ENCODE measurements around the gene TMEM229B.
A peak's percentile ranks its signal among the peaks of the same experiment; 100 is the strongest.

Gene TMEM229B

DNA sequence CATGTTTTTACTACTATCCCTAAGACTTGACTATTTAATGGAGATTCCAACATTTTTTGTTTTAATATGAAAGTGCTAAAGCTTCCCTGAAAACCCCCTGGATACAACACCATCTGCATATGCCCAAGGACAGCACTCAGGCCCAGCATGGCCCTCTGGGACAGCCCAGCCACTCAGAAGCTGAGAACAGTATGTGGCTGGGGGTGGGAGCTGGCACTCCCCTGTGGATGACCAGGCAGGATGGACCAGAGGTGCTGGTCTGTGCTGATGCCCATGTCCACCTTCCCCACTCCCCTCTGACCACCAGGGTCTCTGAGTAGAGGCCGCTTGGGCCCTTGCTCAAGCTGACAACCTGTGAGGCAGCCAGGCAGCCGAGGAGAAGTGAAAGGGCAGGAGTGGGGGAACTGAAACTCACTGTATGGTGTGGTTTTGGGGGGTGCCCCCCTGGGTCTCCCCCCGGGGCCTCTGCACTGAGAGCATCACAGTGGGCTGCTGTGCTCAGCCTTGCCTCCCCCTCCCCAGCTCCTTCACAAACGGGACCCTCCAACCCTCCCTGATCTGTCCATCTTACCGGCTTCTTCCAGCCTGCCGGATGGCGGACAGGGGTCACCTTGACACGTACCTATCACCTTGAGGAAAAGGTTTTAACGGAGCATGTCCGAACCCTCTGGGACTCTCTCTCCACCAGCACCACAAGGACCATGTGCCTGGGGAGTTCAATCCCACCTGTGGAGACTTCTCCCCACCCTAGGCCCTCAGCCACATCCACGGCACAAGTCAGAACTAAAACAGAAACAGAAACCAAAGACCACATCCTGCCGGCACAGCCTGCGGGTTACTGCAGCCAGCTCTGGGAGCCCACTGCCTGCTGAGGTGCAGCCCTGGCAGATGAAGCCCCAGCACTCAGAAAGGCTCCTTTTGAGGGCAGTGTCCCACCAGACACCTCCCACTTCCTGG is at the start of gene TMEM229B:
Gene TMEM229B (minus strand): TSS at position 785 of the 957 bp plus-strand sequence. CDS start 14,798 bp downstream, outside the sequence.
- peak within 1 kb of the TSS; percentile 34 for H3K4me3 ChIP-seq (ENCODE audit: low read depth, low read length)
- TF ChIP-seq, protein P1, sequence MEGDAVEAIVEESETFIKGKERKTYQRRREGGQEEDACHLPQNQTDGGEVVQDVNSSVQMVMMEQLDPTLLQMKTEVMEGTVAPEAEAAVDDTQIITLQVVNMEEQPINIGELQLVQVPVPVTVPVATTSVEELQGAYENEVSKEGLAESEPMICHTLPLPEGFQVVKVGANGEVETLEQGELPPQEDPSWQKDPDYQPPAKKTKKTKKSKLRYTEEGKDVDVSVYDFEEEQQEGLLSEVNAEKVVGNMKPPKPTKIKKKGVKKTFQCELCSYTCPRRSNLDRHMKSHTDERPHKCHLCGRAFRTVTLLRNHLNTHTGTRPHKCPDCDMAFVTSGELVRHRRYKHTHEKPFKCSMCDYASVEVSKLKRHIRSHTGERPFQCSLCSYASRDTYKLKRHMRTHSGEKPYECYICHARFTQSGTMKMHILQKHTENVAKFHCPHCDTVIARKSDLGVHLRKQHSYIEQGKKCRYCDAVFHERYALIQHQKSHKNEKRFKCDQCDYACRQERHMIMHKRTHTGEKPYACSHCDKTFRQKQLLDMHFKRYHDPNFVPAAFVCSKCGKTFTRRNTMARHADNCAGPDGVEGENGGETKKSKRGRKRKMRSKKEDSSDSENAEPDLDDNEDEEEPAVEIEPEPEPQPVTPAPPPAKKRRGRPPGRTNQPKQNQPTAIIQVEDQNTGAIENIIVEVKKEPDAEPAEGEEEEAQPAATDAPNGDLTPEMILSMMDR (IDR thresholded peaks at IDR 0.05; ENCODE audit: insufficient read depth, low read depth, low read length, missing control alignments): no peak
- peak; percentile 96 for DNase-seq (ENCODE audit: low read depth)

DNA sequence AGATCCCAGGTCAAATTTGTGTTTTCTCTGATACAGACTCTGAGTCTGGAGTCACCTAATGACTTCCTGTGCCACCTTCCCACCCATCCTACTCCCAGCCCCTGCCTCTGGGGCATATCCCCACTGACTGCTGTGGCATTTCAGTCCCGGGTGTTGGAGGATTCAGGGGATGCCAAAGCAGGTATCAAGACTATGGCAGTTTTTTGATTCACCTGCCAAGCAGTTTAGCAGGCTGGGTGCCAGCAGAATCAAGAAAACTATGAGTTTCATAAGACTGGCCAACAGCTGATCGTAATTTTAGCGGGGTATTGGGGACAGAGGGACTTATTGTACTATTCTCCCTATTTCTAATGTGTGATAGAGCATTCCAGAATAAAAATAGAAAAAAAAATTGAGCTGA is 49.2 kb upstream of the TMEM229B start:
- no peak overlapping the region for H3K4me3 ChIP-seq (ENCODE audit: low read depth, low read length)
- DNase-seq (ENCODE audit: low read depth): no peak
- TF ChIP-seq, protein P1 (IDR thresholded peaks at IDR 0.05; ENCODE audit: insufficient read depth, low read depth, low read length, missing control alignments): no peak

GRCh38 chr14:67536087-67536486 is 47.6 kb upstream of the TMEM229B start:
- no peak overlapping the region for H3K4me3 ChIP-seq (ENCODE audit: low read depth, low read length)
- no peak for DNase-seq (ENCODE audit: low read depth)
- TF ChIP-seq, protein P1 (IDR thresholded peaks at IDR 0.05; ENCODE audit: insufficient read depth, low read depth, low read length, missing control alignments): no peak

- H3K4me3 ChIP-seq (ENCODE audit: low read depth, low read length): no peak overlapping the region; the same call in 1 of the 2 replicates
- TF ChIP-seq, protein P1 (IDR thresholded peaks at IDR 0.05; ENCODE audit: insufficient read depth, low read depth, low read length, missing control alignments): no peak
- no peak for DNase-seq (ENCODE audit: low read depth)
Observed at GRCh38 chr14:67533754-67534085, 45.2 kb upstream of the TMEM229B start.

DNA sequence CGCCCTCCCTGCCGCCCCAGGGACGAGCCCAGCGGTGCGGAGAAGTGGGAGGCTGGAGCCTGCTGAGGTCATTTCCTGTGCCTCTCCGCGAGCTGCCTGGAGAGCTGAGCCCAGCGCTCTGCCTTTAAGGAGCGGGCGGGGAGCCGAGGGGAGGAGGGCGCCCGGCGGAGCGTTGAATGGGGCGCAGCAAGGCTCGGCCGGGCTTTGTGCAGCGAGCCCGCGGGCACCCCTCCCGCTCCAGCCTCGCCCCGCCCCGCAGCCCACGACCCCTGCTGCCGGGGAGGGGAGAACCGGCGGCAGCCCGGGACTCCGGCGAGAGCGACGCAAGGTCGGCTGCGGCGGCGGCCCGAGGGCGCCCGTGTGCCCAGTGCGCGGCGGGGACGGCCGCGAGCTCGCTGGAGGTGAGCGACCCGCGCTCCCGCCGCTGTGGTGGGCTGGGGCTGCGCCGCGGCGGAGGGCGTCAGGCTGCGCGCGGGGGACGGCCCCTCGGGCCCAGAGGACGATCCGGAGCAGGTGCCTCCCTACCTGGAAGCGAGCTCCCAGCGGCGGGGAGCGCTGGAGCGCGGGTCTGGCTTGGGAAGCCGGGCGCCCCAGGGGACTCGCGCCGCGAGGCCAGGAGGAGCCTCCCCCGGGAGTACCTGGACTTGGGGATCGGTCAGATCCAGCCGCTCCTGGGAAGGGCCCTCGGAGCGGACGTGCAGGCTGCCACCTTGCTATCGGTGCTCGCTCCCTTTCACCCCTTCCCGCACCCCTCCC is 44.7 kb upstream of the TMEM229B start, which contains the start of gene PLEKHH1:
Gene PLEKHH1 (plus strand): TSS at position 293 of the 756 bp plus-strand sequence. CDS start 8,578 bp downstream, outside the sequence.
- TF ChIP-seq, protein P1 (IDR thresholded peaks at IDR 0.05; ENCODE audit: insufficient read depth, low read depth, low read length, missing control alignments): no peak
- peak within 1 kb of the TSS; percentile 42 for H3K4me3 ChIP-seq (ENCODE audit: low read depth, low read length)
- peak; percentile 58 for DNase-seq (ENCODE audit: low read depth)

DNA sequence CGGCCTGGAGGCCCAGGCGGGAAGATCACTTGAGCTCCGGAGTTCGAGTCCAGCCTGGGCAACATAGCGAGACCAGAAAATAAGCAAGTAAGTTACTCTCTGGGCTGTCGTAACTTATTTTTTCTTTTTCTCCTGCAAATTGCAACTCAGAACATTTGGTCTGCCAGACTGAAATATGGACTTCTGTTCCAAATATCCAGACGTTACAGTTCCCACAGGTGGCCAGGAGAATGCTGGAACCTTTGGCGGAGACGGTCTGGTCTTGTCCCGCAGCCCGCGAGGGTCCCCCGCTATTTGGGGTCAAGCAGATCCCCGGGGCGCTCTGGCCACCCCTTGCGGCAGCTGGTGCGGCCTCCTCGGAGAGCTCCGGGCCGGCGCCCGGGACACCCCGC is 44.1 kb upstream of the TMEM229B start:
- TF ChIP-seq, protein P1 (IDR thresholded peaks at IDR 0.05; ENCODE audit: insufficient read depth, low read depth, low read length, missing control alignments): no peak
- H3K4me3 ChIP-seq (ENCODE audit: low read depth, low read length): peak overlapping the region; percentile 42
- DNase-seq (ENCODE audit: low read depth): no peak
